A673 (cell line): ENCODE measurements around the gene SRGAP1.

Experiments
- CTCF ChIP-seq: fragments of 300-800, 200-600 bp; sonication (generic); conservative IDR thresholded peaks from 2 replicates; pipeline ENCODE4 v1.5.1; 2017; ENCODE audit warnings: low read depth, mild to moderate bottlenecking, antibody characterized with exemption, low read length, moderate library complexity, mixed read lengths
- EZH2 ChIP-seq: fragments of 200-600 bp; sonication (generic); IDR thresholded peaks from 2 replicates; pipeline ENCODE4 v1.6.1; 2017; ENCODE audit warnings: borderline replicate concordance, low read depth, mild to moderate bottlenecking, mixed read lengths, antibody characterized with exemption, low read length; ENCODE audit not compliant: poor library complexity, severe bottlenecking

- TF ChIP-seq CTCF (no peak), EZH2 (no peak)
Observed at GRCh38 chr12:64004641-64005040, 160.1 kb downstream of the SRGAP1 start.
